H9 (cell line): ENCODE results near the gene BCL6. TPM values are rescaled to one million over a fixed set of nuclear protein-coding genes. Genes with fewer than 3 reads are reported as not detected.

Experiments
- DNase-seq: peaks from one replicate; pipeline ENCODE4 v3.0.0-alpha.2; 2017
- H2AFZ ChIP-seq: one replicate; pipeline ENCODE4 v1.6.1; 2013; ENCODE audit warnings: mild to moderate bottlenecking, low read length, control low read depth, moderate library complexity
- H2AK5ac ChIP-seq: 2 replicates; pipeline ENCODE4 v1.6.1; 2013; ENCODE audit warnings: low read length, control low read depth, mixed read lengths; ENCODE audit not compliant: insufficient read length
- H2BK120ac ChIP-seq: one replicate; pipeline ENCODE4 v1.6.1; 2013; ENCODE audit warnings: low read depth, mild to moderate bottlenecking, low read length, control low read depth, inconsistent platforms; ENCODE audit not compliant: poor library complexity, severe bottlenecking
- H2BK12ac ChIP-seq: 2 replicates; pipeline ENCODE4 v1.6.1; 2013; ENCODE audit warnings: low read length, control low read depth, mixed read lengths, low read depth; ENCODE audit not compliant: insufficient read length
- H2BK15ac ChIP-seq: 2 replicates; pipeline ENCODE4 v1.6.1; 2013; ENCODE audit warnings: low read depth, low read length, control low read depth
- H2BK20ac ChIP-seq: one replicate; pipeline ENCODE4 v1.6.1; 2013; ENCODE audit warnings: low read depth, mild to moderate bottlenecking, low read length, control low read depth, inconsistent platforms; ENCODE audit not compliant: poor library complexity, severe bottlenecking
- H2BK5ac ChIP-seq: 2 replicates; pipeline ENCODE4 v1.6.1; 2013; ENCODE audit warnings: low read length, control low read depth, mixed read lengths; ENCODE audit not compliant: insufficient read length
- H3K14ac ChIP-seq: 2 replicates; pipeline ENCODE4 v1.6.1; 2013; ENCODE audit warnings: low read length, control low read depth; ENCODE audit not compliant: insufficient read depth
- H3K18ac ChIP-seq: 2 replicates; pipeline ENCODE4 v1.6.1; 2013; ENCODE audit warnings: low read depth, mild to moderate bottlenecking, mixed read lengths, low read length, control low read depth; ENCODE audit not compliant: insufficient read length
- H3K23ac ChIP-seq: 2 replicates; pipeline ENCODE4 v1.6.1; 2013; ENCODE audit warnings: low read length, control low read depth, mixed read lengths, low read depth; ENCODE audit not compliant: insufficient read length
- H3K23me2 ChIP-seq: 2 replicates; pipeline ENCODE4 v1.6.1; 2013; ENCODE audit warnings: low read depth, mild to moderate bottlenecking, mixed read lengths, low read length, control low read depth; ENCODE audit not compliant: insufficient read length, poor library complexity, severe bottlenecking
- H3K27ac ChIP-seq: 2 replicates; pipeline ENCODE4 v1.5.1; 2013; ENCODE audit warnings: low read length, control low read depth, mixed read lengths, low read depth; ENCODE audit not compliant: insufficient read length
- H3K27me3 ChIP-seq: 2 replicates; pipeline ENCODE4 v1.6.1; 2013; ENCODE audit warnings: low read length, control low read depth, inconsistent platforms; ENCODE audit not compliant: insufficient read depth
- H3K4ac ChIP-seq: 2 replicates; pipeline ENCODE4 v1.6.1; 2013; ENCODE audit warnings: low read depth, mild to moderate bottlenecking, control low read depth, inconsistent platforms, low read length, moderate library complexity
- H3K4me1 ChIP-seq: 2 replicates; pipeline ENCODE4 v1.6.1; 2013; ENCODE audit warnings: low read length, control low read depth, inconsistent platforms; ENCODE audit not compliant: insufficient read depth
- H3K4me2 ChIP-seq: 2 replicates; pipeline ENCODE4 v1.6.1; 2013; ENCODE audit warnings: low read length, control low read depth, mixed read lengths; ENCODE audit not compliant: insufficient read length, insufficient read depth
- H3K56ac ChIP-seq: 2 replicates; pipeline ENCODE4 v1.6.1; 2013; ENCODE audit warnings: low read depth, mild to moderate bottlenecking, mixed read lengths, low read length, control low read depth; ENCODE audit not compliant: insufficient read length
- H3K79me1 ChIP-seq: 2 replicates; pipeline ENCODE4 v1.6.1; 2013; ENCODE audit warnings: low read depth, mild to moderate bottlenecking, moderate library complexity, low read length, control low read depth, inconsistent platforms; ENCODE audit not compliant: insufficient read depth, poor library complexity, severe bottlenecking
- H3K79me2 ChIP-seq: 2 replicates; pipeline ENCODE4 v1.6.1; 2013; ENCODE audit warnings: low read length, control low read depth, inconsistent platforms; ENCODE audit not compliant: insufficient read depth
- H3K9ac ChIP-seq: 2 replicates; pipeline ENCODE4 v1.6.1; 2013; ENCODE audit warnings: low read length, control low read depth, mixed read lengths; ENCODE audit not compliant: insufficient read length; ENCODE audit errors: extremely low read depth
- H3K9me3 ChIP-seq: one replicate; pipeline ENCODE4 v1.6.1; 2013; ENCODE audit warnings: low read depth, low read length, inconsistent platforms; ENCODE audit not compliant: control insufficient read depth
- H3T11ph ChIP-seq: one replicate; pipeline ENCODE4 v1.6.1; 2013; ENCODE audit warnings: mild to moderate bottlenecking, low read length, control low read depth, inconsistent platforms
- H4K20me1 ChIP-seq: one replicate; pipeline ENCODE4 v1.6.1; 2013; ENCODE audit not compliant: control insufficient read depth, insufficient read length, insufficient read depth
- H4K5ac ChIP-seq: 2 replicates; pipeline ENCODE4 v1.6.1; 2013; ENCODE audit warnings: low read depth, mild to moderate bottlenecking, mixed read lengths, low read length, control low read depth; ENCODE audit not compliant: insufficient read length
- H4K8ac ChIP-seq: replicated peaks from 2 replicates; pipeline ENCODE4 v1.6.1; 2013; ENCODE audit warnings: low read length, control low read depth, mixed read lengths, low read depth; ENCODE audit not compliant: insufficient read length
- H4K91ac ChIP-seq: 2 replicates; pipeline ENCODE4 v1.6.1; 2013; ENCODE audit warnings: low read depth, mild to moderate bottlenecking, moderate library complexity, mixed read lengths, low read length, control low read depth; ENCODE audit not compliant: insufficient read length
- H3K27ac Mint-ChIP-seq, 3 experiments: 2 replicates in 2 of 3; 3 replicates in 1 of 3; pipeline ENCODE4 v1.8.0; 2020 to 2021; ENCODE audit warnings: mixed read lengths in 3 of 3, mild to moderate bottlenecking in 1 of 3, moderate library complexity in 1 of 3
- H3K27me3 Mint-ChIP-seq: 2 replicates; pipeline ENCODE4 v1.8.0; 2021; ENCODE audit warnings: low read depth, mild to moderate bottlenecking, moderate library complexity, mixed read lengths
- H3K36me3 Mint-ChIP-seq, 3 experiments: 2 replicates in 2 of 3; 3 replicates in 1 of 3; pipeline ENCODE4 v1.8.0; 2020 to 2021; ENCODE audit warnings: low read depth in 3 of 3, mixed read lengths in 3 of 3; ENCODE audit not compliant: insufficient read depth in 1 of 3
- H3K4me1 Mint-ChIP-seq, 2 experiments: 2 replicates each; pipeline ENCODE4 v1.8.0; 2020; ENCODE audit warnings: mixed read lengths in 2 of 2
- H3K4me3 Mint-ChIP-seq, 2 experiments: 2 replicates in 1 of 2; 3 replicates in 1 of 2; pipeline ENCODE4 v1.8.0; 2020 to 2021; ENCODE audit warnings: mild to moderate bottlenecking in 2 of 2, mixed read lengths in 2 of 2, moderate library complexity in 1 of 2
- H3K9me3 Mint-ChIP-seq, 2 experiments: 2 replicates in 1 of 2; 3 replicates in 1 of 2; pipeline ENCODE4 v1.8.0; 2020; ENCODE audit warnings: mild to moderate bottlenecking in 2 of 2, mixed read lengths in 2 of 2, moderate library complexity in 1 of 2
- WGBS: extraction: QIAGEN DNeasy Blood & Tissue Kit; methylation state at CpG from one replicate; pipeline ENCODE4 v1.1.7; 2013; ENCODE audit warnings: missing lambda C conversion rate, low lambda C conversion rate, mixed read lengths; ENCODE audit not compliant: insufficient read length; ENCODE audit errors: extremely low coverage; 5-methylcytosine and 5-hydroxymethylcytosine counted together
- total RNA-seq: library from RNA; stranded (reverse); gene quantifications from 2 replicates; pipeline ENCODE4 v1.2.1, GENCODE V29; 2021
- TF ChIP-seq, protein P1 (sequence below): fragments of 200-600 bp; sonication (generic); conservative IDR thresholded peaks from 3 replicates; pipeline ENCODE4 v1.8.0; 2021; ENCODE audit warnings: antibody characterized with exemption, mild to moderate bottlenecking

Gene BCL6
- total RNA-seq, 1 experiment from 2014 or later: 3.4 TPM

DNA sequence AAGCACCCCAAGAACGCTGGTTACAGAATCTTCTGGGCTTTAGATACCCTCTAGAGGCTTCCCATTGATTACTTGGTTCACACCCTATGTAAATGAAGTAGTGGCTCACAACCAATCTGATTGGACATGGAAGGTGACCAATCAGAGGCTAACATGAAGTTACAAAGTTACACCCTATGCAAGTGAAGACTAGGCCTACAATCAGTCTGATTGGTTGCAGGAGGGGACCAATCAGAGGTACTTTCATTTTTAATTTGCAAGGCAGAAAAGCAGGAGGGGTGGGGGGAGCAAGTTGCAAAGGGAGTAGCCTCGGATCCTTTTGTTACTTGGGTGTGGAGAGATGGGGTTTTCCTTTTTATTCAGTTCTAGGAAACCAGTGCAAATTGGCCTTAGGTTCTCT is 31.8 kb downstream of the BCL6 start:
- no peak overlapping the region for H2BK12ac ChIP-seq
- H3K27ac Mint-ChIP-seq: no peak overlapping the region
- H4K91ac ChIP-seq: no peak overlapping the region
- H3K56ac ChIP-seq: no peak overlapping the region
- H3K79me2 ChIP-seq: no peaks in the 10 kb centered on the region
- H3K27ac ChIP-seq: no peak overlapping the region
- H2AFZ ChIP-seq: no peak overlapping the region
- H3K14ac ChIP-seq: no peak overlapping the region
- H3K4me3 Mint-ChIP-seq: no peak overlapping the region
- no peak overlapping the region for H4K5ac ChIP-seq
- no peak overlapping the region for H3K23ac ChIP-seq
- no peaks in the 10 kb centered on the region for H3K4me1 ChIP-seq
- no peak overlapping the region for H2AK5ac ChIP-seq
- H3K9me3 Mint-ChIP-seq: no peaks in the 10 kb centered on the region
- H3K27me3 ChIP-seq: no peaks in the 10 kb centered on the region
- no peak overlapping the region for H2BK15ac ChIP-seq
- H3K4ac ChIP-seq: no peak overlapping the region
- DNase-seq: no peak
- no peak overlapping the region for H3K4me2 ChIP-seq
- TF ChIP-seq, protein P1, sequence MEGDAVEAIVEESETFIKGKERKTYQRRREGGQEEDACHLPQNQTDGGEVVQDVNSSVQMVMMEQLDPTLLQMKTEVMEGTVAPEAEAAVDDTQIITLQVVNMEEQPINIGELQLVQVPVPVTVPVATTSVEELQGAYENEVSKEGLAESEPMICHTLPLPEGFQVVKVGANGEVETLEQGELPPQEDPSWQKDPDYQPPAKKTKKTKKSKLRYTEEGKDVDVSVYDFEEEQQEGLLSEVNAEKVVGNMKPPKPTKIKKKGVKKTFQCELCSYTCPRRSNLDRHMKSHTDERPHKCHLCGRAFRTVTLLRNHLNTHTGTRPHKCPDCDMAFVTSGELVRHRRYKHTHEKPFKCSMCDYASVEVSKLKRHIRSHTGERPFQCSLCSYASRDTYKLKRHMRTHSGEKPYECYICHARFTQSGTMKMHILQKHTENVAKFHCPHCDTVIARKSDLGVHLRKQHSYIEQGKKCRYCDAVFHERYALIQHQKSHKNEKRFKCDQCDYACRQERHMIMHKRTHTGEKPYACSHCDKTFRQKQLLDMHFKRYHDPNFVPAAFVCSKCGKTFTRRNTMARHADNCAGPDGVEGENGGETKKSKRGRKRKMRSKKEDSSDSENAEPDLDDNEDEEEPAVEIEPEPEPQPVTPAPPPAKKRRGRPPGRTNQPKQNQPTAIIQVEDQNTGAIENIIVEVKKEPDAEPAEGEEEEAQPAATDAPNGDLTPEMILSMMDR: no peak
- H3K79me1 ChIP-seq: no peaks in the 10 kb centered on the region
- no peaks in the 10 kb centered on the region for H3K9me3 ChIP-seq
- H2BK20ac ChIP-seq: no peak overlapping the region
- H4K8ac ChIP-seq: no peak overlapping the region
- H3K23me2 ChIP-seq: no peaks in the 10 kb centered on the region
- H3K4me1 Mint-ChIP-seq: peaks cover 2 to 4% of the 10 kb centered on the region in 2 experiments; a peak in 3 of 4 replicates
- no peak overlapping the region for H3K9ac ChIP-seq
- peaks cover 13% of the 10 kb centered on the region for H3K27me3 Mint-ChIP-seq
- no peak overlapping the region for H3K18ac ChIP-seq
- no peaks in the 10 kb centered on the region for H3K36me3 Mint-ChIP-seq
- no CpG with 5 or more reads among the region's 2 CpGs for WGBS
- no peak overlapping the region for H3T11ph ChIP-seq
- no peak overlapping the region for H2BK5ac ChIP-seq
- H4K20me1 ChIP-seq: no peaks in the 10 kb centered on the region
- no peak overlapping the region for H2BK120ac ChIP-seq
